A673 (cell line): ENCODE measurements around the gene KMO. TPM values are rescaled to one million over a fixed set of nuclear protein-coding genes. Genes with fewer than 3 reads are reported as not detected.

ENCODE experiments used
- BruUV-seq: library from RNA; stranded (reverse); fragments of 400-500 nt; replicated peaks from 2 replicates; lab custom pipeline; 2021; lab: Mats Ljungman, UMichigan
- CTCF ChIA-PET: fragments of 300-600 bp; sonication (Branson Sonifier 250); formaldehyde crosslinking; loops from one replicate; lab custom pipeline; 2022; ENCODE audit warnings: antibody characterized with exemption; lab: Charles Lee
- POLR2A ChIA-PET: fragments of 300-600 bp; sonication (Branson Sonifier 250); formaldehyde crosslinking; loops from one replicate; lab custom pipeline; 2022; ENCODE audit warnings: antibody characterized with exemption; ENCODE audit not compliant: low non-redundant PET; lab: Charles Lee
- DNase-seq: peaks from one replicate; pipeline ENCODE4 v3.0.0-alpha.2; 2015; ENCODE audit warnings: low spot score
- H3K27ac ChIP-seq: fragments of 200-600 bp; sonication (generic); 2 replicates; pipeline ENCODE4 v1.5.1; 2016; ENCODE audit warnings: mixed run types, low read depth, mild to moderate bottlenecking, mixed read lengths, antibody characterized with exemption, low read length; ENCODE audit not compliant: poor library complexity, severe bottlenecking
- H3K27me3 ChIP-seq: fragments of 200-600 bp; sonication (generic); replicated peaks from 2 replicates; pipeline ENCODE4 v1.6.1; 2017; ENCODE audit warnings: mixed run types, low read depth, mild to moderate bottlenecking, mixed read lengths, antibody characterized with exemption, low read length; ENCODE audit not compliant: insufficient read depth, poor library complexity
- H3K36me3 ChIP-seq: fragments of 200-600 bp; sonication (generic); 2 replicates; pipeline ENCODE4 v1.6.1; 2016; ENCODE audit warnings: mixed run types, mild to moderate bottlenecking, mixed read lengths, antibody characterized with exemption, low read length; ENCODE audit not compliant: insufficient read depth, poor library complexity, severe bottlenecking
- H3K4me1 ChIP-seq: fragments of 200-600 bp; sonication (generic); 2 replicates; pipeline ENCODE4 v1.6.1; 2017; ENCODE audit warnings: mixed run types, mild to moderate bottlenecking, mixed read lengths, antibody characterized with exemption, low read length; ENCODE audit not compliant: insufficient read depth, poor library complexity, severe bottlenecking
- H3K4me3 ChIP-seq: fragments of 200-600 bp; sonication (generic); 2 replicates; pipeline ENCODE4 v1.5.1; 2016; ENCODE audit warnings: low read depth, mixed run types, mild to moderate bottlenecking, mixed read lengths, low read length; ENCODE audit not compliant: poor library complexity, severe bottlenecking
- H3K9me3 ChIP-seq: fragments of 200-600 bp; sonication (generic); 2 replicates; pipeline ENCODE4 v1.6.1; 2016; ENCODE audit warnings: mixed run types, low read depth, mild to moderate bottlenecking, mixed read lengths, antibody characterized with exemption, low read length; ENCODE audit not compliant: poor library complexity, severe bottlenecking
- EZH2 ChIP-seq: fragments of 200-600 bp; sonication (generic); IDR thresholded peaks from 2 replicates; pipeline ENCODE4 v1.6.1; 2017; ENCODE audit warnings: borderline replicate concordance, low read depth, mild to moderate bottlenecking, mixed read lengths, antibody characterized with exemption, low read length; ENCODE audit not compliant: poor library complexity, severe bottlenecking
- intact Hi-C: fragments of 100-400 bp; cut with micrococcal nuclease; formaldehyde crosslinking; loops from one replicate; pipeline ENCODE4 v1.10.0; 2022; ENCODE audit not compliant: unreplicated experiment
- total RNA-seq: library from RNA; stranded (reverse); gene quantifications from 2 replicates; pipeline ENCODE4 v1.2.3, GENCODE V29; 2021
- TF ChIP-seq, protein P1 (sequence below): fragments of 300-800, 200-600 bp; sonication (generic); conservative IDR thresholded peaks from 2 replicates; pipeline ENCODE4 v1.5.1; 2017; ENCODE audit warnings: low read depth, mild to moderate bottlenecking, antibody characterized with exemption, low read length, moderate library complexity, mixed read lengths

Gene KMO
- total RNA-seq, 1 experiment from 2014 or later: 11.8 TPM

DNA sequence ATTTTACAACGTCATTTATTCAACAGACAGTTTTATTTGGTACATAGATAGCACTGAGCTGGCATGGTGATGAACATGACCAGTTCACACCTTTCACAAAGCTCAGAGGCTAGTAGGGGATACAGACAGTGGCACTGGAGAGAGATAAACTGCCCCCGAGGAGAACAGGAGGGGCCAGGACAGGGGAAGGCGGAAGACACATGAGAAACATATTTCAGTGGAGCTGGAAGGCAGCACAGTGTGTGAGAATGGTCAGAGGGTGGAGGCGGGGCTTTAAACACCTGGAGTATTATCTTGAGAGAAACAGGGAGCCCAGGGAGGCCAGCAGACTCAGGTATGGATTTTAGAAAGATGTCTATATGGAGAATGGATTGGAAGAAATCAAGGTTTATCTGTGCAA lies 58.5 kb downstream of the KMO start:
- H3K27ac ChIP-seq: no peak overlapping the region
- peaks cover 15% of the 10 kb centered on the region for H3K36me3 ChIP-seq
- ChIA-PET POLR2A (no interaction called here), CTCF (no interaction called here)
- peaks cover 4% of the 10 kb centered on the region for H3K4me1 ChIP-seq
- no peaks in the 10 kb centered on the region for H3K27me3 ChIP-seq
- no TSS peak for BruUV-seq
- TF ChIP-seq, protein P1, sequence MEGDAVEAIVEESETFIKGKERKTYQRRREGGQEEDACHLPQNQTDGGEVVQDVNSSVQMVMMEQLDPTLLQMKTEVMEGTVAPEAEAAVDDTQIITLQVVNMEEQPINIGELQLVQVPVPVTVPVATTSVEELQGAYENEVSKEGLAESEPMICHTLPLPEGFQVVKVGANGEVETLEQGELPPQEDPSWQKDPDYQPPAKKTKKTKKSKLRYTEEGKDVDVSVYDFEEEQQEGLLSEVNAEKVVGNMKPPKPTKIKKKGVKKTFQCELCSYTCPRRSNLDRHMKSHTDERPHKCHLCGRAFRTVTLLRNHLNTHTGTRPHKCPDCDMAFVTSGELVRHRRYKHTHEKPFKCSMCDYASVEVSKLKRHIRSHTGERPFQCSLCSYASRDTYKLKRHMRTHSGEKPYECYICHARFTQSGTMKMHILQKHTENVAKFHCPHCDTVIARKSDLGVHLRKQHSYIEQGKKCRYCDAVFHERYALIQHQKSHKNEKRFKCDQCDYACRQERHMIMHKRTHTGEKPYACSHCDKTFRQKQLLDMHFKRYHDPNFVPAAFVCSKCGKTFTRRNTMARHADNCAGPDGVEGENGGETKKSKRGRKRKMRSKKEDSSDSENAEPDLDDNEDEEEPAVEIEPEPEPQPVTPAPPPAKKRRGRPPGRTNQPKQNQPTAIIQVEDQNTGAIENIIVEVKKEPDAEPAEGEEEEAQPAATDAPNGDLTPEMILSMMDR: no peak
- no peak for TF ChIP-seq EZH2
- no peak for DNase-seq
- H3K4me3 ChIP-seq: no peak overlapping the region
- intact Hi-C loops: no loop called here
- no peaks in the 10 kb centered on the region for H3K9me3 ChIP-seq

DNA sequence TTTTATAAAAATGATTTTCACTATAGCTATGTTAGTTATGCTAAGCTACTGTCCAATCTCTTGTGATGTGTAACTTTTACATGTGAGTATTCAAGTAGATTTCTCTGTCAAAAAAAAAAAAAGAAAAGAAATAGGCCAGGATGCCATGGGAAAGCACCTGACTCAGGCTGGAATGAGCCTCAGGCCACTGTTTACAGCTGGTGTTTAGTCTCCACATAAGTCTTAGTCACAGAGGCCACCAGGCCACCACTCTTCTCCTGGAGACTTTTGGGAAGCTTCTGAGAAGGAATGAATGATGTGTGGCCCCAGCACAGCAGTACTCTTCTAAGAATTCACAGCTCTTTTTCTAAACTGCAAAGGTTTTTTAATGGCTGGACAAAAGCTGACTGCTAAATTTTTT lies 59.1 kb downstream of the KMO start:
- Histone ChIP-seq H3K4me3 (no peak overlapping the region), H3K36me3 (peaks cover 15% of the 10 kb centered on the region), H3K9me3 (no peaks in the 10 kb centered on the region), H3K27me3 (no peaks in the 10 kb centered on the region), H3K27ac (no peak overlapping the region), H3K4me1 (peaks cover 4% of the 10 kb centered on the region)
- no peak for DNase-seq
- intact Hi-C loops: no loop called here
- ChIA-PET POLR2A (no interaction called here), CTCF (no interaction called here)
- TF ChIP-seq EZH2: no peak
- BruUV-seq: no TSS peak

DNA sequence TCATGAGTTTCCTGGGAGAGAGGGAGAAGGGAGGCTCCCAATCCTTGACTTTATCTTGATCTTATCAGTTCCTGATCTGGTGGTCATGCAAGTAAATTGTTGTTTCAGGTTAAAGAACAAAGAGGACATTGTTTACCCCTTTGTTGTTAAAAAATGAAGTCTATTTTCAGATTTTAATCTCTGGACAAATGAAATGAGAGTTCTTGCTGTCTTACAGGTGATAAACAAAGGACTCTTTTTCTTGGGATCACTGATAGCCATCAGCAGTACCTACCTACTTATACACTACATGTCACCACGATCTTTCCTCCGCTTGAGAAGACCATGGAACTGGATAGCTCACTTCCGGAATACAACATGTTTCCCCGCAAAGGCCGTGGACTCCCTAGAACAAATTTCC lies 59.6 kb downstream of the KMO start:
- TF ChIP-seq EZH2: no peak
- TF ChIP-seq, protein P1: no peak
- no TSS peak for BruUV-seq

DNA sequence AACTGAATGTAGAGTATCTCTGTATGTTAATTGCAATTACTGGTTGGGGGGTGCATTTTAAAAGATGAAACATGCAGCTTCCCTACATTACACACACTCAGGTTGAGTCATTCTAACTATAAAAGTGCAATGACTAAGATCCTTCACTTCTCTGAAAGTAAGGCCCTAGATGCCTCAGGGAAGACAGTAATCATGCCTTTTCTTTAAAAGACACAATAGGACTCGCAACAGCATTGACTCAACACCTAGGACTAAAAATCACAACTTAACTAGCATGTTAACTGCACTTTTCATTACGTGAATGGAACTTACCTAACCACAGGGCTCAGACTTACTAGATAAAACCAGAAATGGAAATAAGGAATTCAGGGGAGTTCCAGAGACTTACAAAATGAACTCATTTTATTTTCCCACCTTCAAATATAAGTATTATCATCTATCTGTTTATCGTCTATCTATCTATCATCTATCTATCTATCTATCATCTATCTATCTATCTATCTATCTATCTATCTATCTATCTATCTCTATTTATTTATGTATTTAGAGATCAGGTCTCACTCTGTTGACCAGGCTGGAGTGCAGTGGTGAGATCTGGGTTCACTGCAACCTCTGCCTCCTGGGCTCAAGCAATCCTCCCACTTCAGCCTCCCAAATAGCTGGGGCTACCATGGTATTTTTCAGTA lies 60.2 kb downstream of the KMO start:
- H3K27ac ChIP-seq: no peak overlapping the region
- ChIA-PET POLR2A (no interaction called here), CTCF (no interaction called here)
- H3K4me3 ChIP-seq: no peak overlapping the region
- intact Hi-C loops: no loop called here
- TF ChIP-seq, protein P1: no peak
- TF ChIP-seq EZH2: no peak
- peaks cover 4% of the 10 kb centered on the region for H3K4me1 ChIP-seq
- no peak for DNase-seq
- no peaks in the 10 kb centered on the region for H3K27me3 ChIP-seq
- BruUV-seq: no TSS peak
- H3K36me3 ChIP-seq: peaks cover 15% of the 10 kb centered on the region
- H3K9me3 ChIP-seq: no peaks in the 10 kb centered on the region

More for the DNA sequence above, 59.6 kb downstream of the KMO start:
- POLR2A ChIA-PET: no interaction called here
- no peak for DNase-seq
- CTCF ChIA-PET: no interaction called here
- no peak overlapping the region for H3K27ac ChIP-seq
- no peak overlapping the region for H3K4me3 ChIP-seq
- H3K9me3 ChIP-seq: no peaks in the 10 kb centered on the region
- intact Hi-C loops: no loop called here
- peaks cover 4% of the 10 kb centered on the region for H3K4me1 ChIP-seq
- H3K36me3 ChIP-seq: peaks cover 15% of the 10 kb centered on the region
- H3K27me3 ChIP-seq: no peaks in the 10 kb centered on the region
